HepG2 (cell line): ENCODE results near the gene ZBTB46. TPM values are rescaled to one million over a fixed set of nuclear protein-coding genes. Genes with fewer than 3 reads are reported as not detected.

Experiments
- ARHGAP35 ChIP-seq: sonication (generic); formaldehyde crosslinking; IDR thresholded peaks from 2 replicates; pipeline ENCODE4 v1.9.0; 2022; ENCODE audit warnings: mild to moderate bottlenecking, inconsistent platforms, moderate library complexity, missing genetic modification reagents, borderline replicate concordance
- CBFB ChIP-seq: sonication (generic); formaldehyde crosslinking; IDR thresholded peaks from 2 replicates; pipeline ENCODE4 v1.4.0; 2020; ENCODE audit warnings: missing genetic modification reagents
- PCBP2 ChIP-seq: fragments of 200-400 bp; formaldehyde crosslinking; optimal IDR thresholded peaks from 2 replicates; pipeline ENCODE3; 2018; ENCODE audit warnings: low read length, low read depth; ENCODE audit not compliant: poor library complexity, severe bottlenecking
- RXRB ChIP-seq: IDR thresholded peaks from 2 replicates; pipeline ENCODE4 v1.6.1; 2016; ENCODE audit warnings: borderline replicate concordance, missing genetic modification reagents, missing compliant biosample characterization
- SALL1 ChIP-seq: sonication (generic); formaldehyde crosslinking; IDR thresholded peaks from 2 replicates; pipeline ENCODE4 v1.8.0; 2022; ENCODE audit warnings: mild to moderate bottlenecking, missing genetic modification reagents
- ZNF251 ChIP-seq: sonication (generic); formaldehyde crosslinking; IDR thresholded peaks from 2 replicates; pipeline ENCODE4 v1.9.0; 2021; ENCODE audit warnings: mild to moderate bottlenecking, missing genetic modification reagents
- ZNF264 ChIP-seq: sonication (generic); formaldehyde crosslinking; IDR thresholded peaks from 2 replicates; pipeline ENCODE4 v1.4.0; 2020; ENCODE audit warnings: missing genetic modification reagents
- ZNF292 ChIP-seq: sonication (generic); formaldehyde crosslinking; IDR thresholded peaks from 2 replicates; pipeline ENCODE4 v1.8.1; 2022; ENCODE audit warnings: mild to moderate bottlenecking, low read depth, missing genetic modification reagents, borderline replicate concordance
- ZNF546 ChIP-seq: sonication (generic); formaldehyde crosslinking; conservative IDR thresholded peaks from 2 replicates; pipeline ENCODE4 v1.8.1; 2023; ENCODE audit warnings: mild to moderate bottlenecking, missing genetic modification reagents
- ZSCAN12 ChIP-seq: sonication (generic); formaldehyde crosslinking; IDR thresholded peaks from 2 replicates; pipeline ENCODE4 v1.9.0; 2021; ENCODE audit warnings: mild to moderate bottlenecking, missing genetic modification reagents
- polyA plus RNA-seq, 8 experiments: library from polyadenylated mRNA; depleted of rRNA in 3 of 8; stranded (reverse) in 7 of 8; unstranded in 1 of 8; fragments of >200 nt; fragmentation: Illumina TruSeq in 4 of 8; extraction: Trizol in 4 of 8; gene quantifications; 2 replicates each; pipeline versions ENCODE4 v1.2.1 to v1.2.3, GENCODE V29; 2011 to 2016; ENCODE audit warnings: low read depth in 4 of 8, missing spikeins in 1 of 8, mixed read lengths in 1 of 8; ENCODE audit not compliant: insufficient read depth in 1 of 8
- total RNA-seq, 5 experiments: library from RNA; depleted of rRNA; stranded (reverse); fragments of >200 nt; fragmentation: Illumina TruSeq; extraction: Trizol; gene quantifications; 2 replicates each; pipeline ENCODE4 v1.2.3, GENCODE V29; 2016; ENCODE audit warnings: low read depth in 1 of 5
- TF ChIP-seq, protein P1 (sequence below): IDR thresholded peaks from 2 replicates; pipeline ENCODE4 v1.6.1; 2018; ENCODE audit warnings: missing genetic modification reagents, mild to moderate bottlenecking, missing compliant biosample characterization
- TF ChIP-seq, protein P2 (sequence below): sonication (generic); formaldehyde crosslinking; IDR thresholded peaks from 2 replicates; pipeline ENCODE4 v1.5.0; 2020; ENCODE audit warnings: missing genetic modification reagents
- TF ChIP-seq, protein P3 (sequence below): sonication (generic); formaldehyde crosslinking; IDR thresholded peaks from one replicate; pipeline ENCODE4 v1.5.1; 2020; ENCODE audit warnings: mild to moderate bottlenecking, missing genetic modification reagents; ENCODE audit errors: not compliant biosample characterization
- TF ChIP-seq, protein P4 (sequence below): sonication (generic); formaldehyde crosslinking; IDR thresholded peaks from 2 replicates; pipeline ENCODE4; 2020; ENCODE audit warnings: missing genetic modification reagents, mild to moderate bottlenecking, borderline replicate concordance

Gene ZBTB46
- total and polyA plus RNA-seq, 2 of the 13 experiments (the other 11 are each of a cell fraction or from before 2014, with no cell fraction given) = 1.6 to 13.5 TPM

DNA sequence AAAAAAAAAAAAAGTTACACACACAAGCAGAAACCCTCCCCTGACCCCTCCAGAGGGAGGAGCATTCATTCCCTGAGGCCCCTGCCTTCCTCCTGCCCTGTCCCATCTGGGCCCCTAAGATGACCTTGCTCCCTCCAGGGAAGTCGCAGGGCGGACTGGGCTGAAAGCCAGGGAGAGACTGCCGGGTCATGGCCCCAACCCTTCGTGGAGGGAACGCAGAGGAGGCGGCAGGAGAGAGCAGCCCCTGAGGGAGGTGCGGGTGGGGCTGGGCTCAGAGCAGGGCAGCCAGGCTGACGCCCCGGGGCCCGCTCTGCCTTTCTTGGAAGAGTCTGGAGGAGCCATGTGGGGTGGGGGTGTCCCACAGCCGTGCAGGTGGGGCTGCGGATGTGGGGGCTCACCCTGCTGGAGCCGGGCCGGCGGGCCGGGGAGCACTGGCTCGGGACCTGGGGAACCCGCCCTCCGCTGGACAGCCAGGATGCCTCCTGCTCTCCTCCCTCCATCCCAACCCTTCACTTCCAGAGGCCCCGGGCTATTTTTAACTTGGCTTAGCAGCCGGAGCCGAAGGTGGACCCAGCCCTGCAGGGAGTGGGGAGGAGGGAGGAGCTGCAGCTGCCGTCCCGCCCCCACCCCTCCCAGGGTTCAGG is 15.2 kb upstream of the ZBTB46 start (continued):
- TF ChIP-seq, protein P1, sequence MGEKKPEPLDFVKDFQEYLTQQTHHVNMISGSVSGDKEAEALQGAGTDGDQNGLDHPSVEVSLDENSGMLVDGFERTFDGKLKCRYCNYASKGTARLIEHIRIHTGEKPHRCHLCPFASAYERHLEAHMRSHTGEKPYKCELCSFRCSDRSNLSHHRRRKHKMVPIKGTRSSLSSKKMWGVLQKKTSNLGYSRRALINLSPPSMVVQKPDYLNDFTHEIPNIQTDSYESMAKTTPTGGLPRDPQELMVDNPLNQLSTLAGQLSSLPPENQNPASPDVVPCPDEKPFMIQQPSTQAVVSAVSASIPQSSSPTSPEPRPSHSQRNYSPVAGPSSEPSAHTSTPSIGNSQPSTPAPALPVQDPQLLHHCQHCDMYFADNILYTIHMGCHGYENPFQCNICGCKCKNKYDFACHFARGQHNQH = peak; percentile 40; the same call in 1 of the 2 replicates
- TF ChIP-seq ZNF251 (CRISPR knock-in tag) = no peak
- TF ChIP-seq RXRB (CRISPR knock-in tag) = peak; percentile 73
- no peak for TF ChIP-seq ZNF264 (CRISPR knock-in tag)
- no peak for TF ChIP-seq CBFB (CRISPR knock-in tag)
- TF ChIP-seq, protein P2, sequence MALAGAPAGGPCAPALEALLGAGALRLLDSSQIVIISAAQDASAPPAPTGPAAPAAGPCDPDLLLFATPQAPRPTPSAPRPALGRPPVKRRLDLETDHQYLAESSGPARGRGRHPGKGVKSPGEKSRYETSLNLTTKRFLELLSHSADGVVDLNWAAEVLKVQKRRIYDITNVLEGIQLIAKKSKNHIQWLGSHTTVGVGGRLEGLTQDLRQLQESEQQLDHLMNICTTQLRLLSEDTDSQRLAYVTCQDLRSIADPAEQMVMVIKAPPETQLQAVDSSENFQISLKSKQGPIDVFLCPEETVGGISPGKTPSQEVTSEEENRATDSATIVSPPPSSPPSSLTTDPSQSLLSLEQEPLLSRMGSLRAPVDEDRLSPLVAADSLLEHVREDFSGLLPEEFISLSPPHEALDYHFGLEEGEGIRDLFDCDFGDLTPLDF = no peak
- TF ChIP-seq ZNF546 (CRISPR knock-in tag) = no peak
- 0 out of 2 replicates have a peak, but pooled peaks have one; percentile 49 for TF ChIP-seq ZNF292 (CRISPR knock-in tag)
- TF ChIP-seq ZSCAN12 (CRISPR knock-in tag) = no peak
- TF ChIP-seq, protein P3, sequence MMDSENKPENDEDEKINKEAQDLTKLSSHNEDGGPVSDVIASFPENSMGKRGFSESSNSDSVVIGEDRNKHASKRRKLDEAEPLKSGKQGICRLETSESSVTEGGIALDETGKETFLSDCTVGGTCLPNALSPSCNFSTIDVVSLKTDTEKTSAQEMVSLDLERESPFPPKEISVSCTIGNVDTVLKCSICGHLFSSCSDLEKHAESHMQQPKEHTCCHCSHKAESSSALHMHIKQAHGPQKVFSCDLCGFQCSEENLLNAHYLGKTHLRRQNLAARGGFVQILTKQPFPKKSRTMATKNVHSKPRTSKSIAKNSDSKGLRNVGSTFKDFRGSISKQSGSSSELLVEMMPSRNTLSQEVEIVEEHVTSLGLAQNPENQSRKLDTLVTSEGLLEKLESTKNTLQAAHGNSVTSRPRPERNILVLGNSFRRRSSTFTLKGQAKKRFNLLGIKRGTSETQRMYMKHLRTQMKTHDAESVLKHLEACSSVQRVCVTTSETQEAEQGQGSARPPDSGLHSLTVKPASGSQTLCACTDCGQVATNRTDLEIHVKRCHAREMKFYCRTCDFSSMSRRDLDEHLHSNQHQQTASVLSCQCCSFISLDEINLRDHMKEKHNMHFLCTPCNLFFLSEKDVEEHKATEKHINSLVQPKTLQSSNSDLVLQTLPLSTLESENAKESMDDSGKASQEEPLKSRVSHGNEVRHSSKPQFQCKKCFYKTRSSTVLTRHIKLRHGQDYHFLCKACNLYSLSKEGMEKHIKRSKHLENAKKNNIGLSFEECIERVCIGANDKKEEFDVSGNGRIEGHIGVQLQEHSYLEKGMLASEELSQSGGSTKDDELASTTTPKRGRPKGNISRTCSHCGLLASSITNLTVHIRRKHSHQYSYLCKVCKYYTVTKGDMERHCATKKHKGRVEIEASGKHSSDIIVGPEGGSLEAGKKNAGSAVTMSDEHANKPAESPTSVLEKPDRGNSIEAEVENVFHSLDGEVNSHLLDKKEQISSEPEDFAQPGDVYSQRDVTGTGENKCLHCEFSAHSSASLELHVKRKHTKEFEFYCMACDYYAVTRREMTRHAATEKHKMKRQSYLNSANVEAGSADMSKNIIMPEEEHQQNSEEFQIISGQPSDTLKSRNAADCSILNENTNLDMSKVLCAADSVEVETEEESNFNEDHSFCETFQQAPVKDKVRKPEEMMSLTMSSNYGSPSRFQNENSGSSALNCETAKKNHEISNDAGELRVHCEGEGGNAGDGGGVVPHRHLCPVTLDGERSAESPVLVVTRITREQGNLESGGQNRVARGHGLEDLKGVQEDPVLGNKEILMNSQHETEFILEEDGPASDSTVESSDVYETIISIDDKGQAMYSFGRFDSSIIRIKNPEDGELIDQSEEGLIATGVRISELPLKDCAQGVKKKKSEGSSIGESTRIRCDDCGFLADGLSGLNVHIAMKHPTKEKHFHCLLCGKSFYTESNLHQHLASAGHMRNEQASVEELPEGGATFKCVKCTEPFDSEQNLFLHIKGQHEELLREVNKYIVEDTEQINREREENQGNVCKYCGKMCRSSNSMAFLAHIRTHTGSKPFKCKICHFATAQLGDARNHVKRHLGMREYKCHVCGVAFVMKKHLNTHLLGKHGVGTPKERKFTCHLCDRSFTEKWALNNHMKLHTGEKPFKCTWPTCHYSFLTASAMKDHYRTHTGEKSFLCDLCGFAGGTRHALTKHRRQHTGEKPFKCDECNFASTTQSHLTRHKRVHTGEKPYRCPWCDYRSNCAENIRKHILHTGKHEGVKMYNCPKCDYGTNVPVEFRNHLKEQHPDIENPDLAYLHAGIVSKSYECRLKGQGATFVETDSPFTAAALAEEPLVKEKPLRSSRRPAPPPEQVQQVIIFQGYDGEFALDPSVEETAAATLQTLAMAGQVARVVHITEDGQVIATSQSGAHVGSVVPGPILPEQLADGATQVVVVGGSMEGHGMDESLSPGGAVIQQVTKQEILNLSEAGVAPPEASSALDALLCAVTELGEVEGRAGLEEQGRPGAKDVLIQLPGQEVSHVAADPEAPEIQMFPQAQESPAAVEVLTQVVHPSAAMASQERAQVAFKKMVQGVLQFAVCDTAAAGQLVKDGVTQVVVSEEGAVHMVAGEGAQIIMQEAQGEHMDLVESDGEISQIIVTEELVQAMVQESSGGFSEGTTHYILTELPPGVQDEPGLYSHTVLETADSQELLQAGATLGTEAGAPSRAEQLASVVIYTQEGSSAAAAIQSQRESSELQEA (CRISPR knock-in tag) = no peak
- no peak for TF ChIP-seq PCBP2
- TF ChIP-seq ARHGAP35 (CRISPR knock-in tag) = no peak
- 0 out of 2 replicates have a peak, but pooled peaks have one; percentile 34 for TF ChIP-seq SALL1 (CRISPR knock-in tag)
- TF ChIP-seq, protein P4, sequence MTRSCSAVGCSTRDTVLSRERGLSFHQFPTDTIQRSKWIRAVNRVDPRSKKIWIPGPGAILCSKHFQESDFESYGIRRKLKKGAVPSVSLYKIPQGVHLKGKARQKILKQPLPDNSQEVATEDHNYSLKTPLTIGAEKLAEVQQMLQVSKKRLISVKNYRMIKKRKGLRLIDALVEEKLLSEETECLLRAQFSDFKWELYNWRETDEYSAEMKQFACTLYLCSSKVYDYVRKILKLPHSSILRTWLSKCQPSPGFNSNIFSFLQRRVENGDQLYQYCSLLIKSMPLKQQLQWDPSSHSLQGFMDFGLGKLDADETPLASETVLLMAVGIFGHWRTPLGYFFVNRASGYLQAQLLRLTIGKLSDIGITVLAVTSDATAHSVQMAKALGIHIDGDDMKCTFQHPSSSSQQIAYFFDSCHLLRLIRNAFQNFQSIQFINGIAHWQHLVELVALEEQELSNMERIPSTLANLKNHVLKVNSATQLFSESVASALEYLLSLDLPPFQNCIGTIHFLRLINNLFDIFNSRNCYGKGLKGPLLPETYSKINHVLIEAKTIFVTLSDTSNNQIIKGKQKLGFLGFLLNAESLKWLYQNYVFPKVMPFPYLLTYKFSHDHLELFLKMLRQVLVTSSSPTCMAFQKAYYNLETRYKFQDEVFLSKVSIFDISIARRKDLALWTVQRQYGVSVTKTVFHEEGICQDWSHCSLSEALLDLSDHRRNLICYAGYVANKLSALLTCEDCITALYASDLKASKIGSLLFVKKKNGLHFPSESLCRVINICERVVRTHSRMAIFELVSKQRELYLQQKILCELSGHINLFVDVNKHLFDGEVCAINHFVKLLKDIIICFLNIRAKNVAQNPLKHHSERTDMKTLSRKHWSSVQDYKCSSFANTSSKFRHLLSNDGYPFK (CRISPR knock-in tag) = 0 out of 2 replicates have a peak, but pooled peaks have one; percentile 11
